ENCODE results near the gene PIK3C2G.

The PIK3C2G gene

GRCh38 chr12:18277196-18277595, 15.9 kb downstream of the PIK3C2G start:
- no peak for DNase-seq (ENCODE audit: low read depth in 2 of 3, low spot score in 1 of 3)

- no peak for DNase-seq (ENCODE audit: low read depth in 2 of 3, low spot score in 1 of 3)
These were observed 19.4 kb downstream of the PIK3C2G start for GRCh38 chr12:18280728-18281127.

- no peak for DNase-seq (ENCODE audit: low read depth in 2 of 3, low spot score in 1 of 3)
These were observed 20.6 kb downstream of the PIK3C2G start for GRCh38 chr12:18281941-18282340.

GRCh38 chr12:18283831-18284230, 22.5 kb downstream of the PIK3C2G start:
- no peak for DNase-seq (ENCODE audit: low read depth in 2 of 3, low spot score in 1 of 3)

GRCh38 chr12:18284386-18284785, 23.1 kb downstream of the PIK3C2G start:
- no peak for DNase-seq (ENCODE audit: low read depth in 2 of 3, low spot score in 1 of 3)

GRCh38 chr12:18285161-18285560, 23.8 kb downstream of the PIK3C2G start:
- DNase-seq (ENCODE audit: low read depth in 2 of 3, low spot score in 1 of 3), result no peak

- DNase-seq (ENCODE audit: low read depth in 2 of 3, low spot score in 1 of 3), result no peak
These were observed 29.1 kb downstream of the PIK3C2G start for GRCh38 chr12:18290386-18290785.

- no peak for DNase-seq (ENCODE audit: low read depth in 2 of 3, low spot score in 1 of 3)
These were observed 33.6 kb downstream of the PIK3C2G start for GRCh38 chr12:18294889-18295288.

GRCh38 chr12:18296201-18296908, 35.0 kb downstream of the PIK3C2G start:
- DNase-seq (ENCODE audit: low read depth in 2 of 3, low spot score in 1 of 3), result no peak

- DNase-seq (ENCODE audit: low read depth in 2 of 3, low spot score in 1 of 3), result no peak
These were observed 35.6 kb downstream of the PIK3C2G start for GRCh38 chr12:18296909-18297280.

GRCh38 chr12:18297902-18298301, 36.6 kb downstream of the PIK3C2G start:
- no peak for DNase-seq (ENCODE audit: low read depth in 2 of 3, low spot score in 1 of 3)

GRCh38 chr12:18302809-18303430, 41.6 kb downstream of the PIK3C2G start:
- DNase-seq (ENCODE audit: low read depth in 2 of 3, low spot score in 1 of 3), result no peak

- no peak for DNase-seq (ENCODE audit: low read depth in 2 of 3, low spot score in 1 of 3)
These were observed 43.3 kb downstream of the PIK3C2G start for GRCh38 chr12:18304609-18305008.

GRCh38 chr12:18306311-18306710, 45.0 kb downstream of the PIK3C2G start:
- no peak for DNase-seq (ENCODE audit: low read depth in 2 of 3, low spot score in 1 of 3)

- no peak for DNase-seq (ENCODE audit: low read depth in 2 of 3, low spot score in 1 of 3)
These were observed 52.0 kb downstream of the PIK3C2G start for GRCh38 chr12:18313306-18313705.

- DNase-seq (ENCODE audit: low read depth in 2 of 3, low spot score in 1 of 3), result no peak
These were observed 58.8 kb downstream of the PIK3C2G start for GRCh38 chr12:18320036-18320617.

GRCh38 chr12:18320976-18321375, 59.7 kb downstream of the PIK3C2G start:
- DNase-seq (ENCODE audit: low read depth in 2 of 3, low spot score in 1 of 3), result no peak

- no peak for DNase-seq (ENCODE audit: low read depth in 2 of 3, low spot score in 1 of 3)
These were observed 61.8 kb downstream of the PIK3C2G start for GRCh38 chr12:18323159-18323558.

GRCh38 chr12:18327036-18327435, 65.7 kb downstream of the PIK3C2G start:
- no peak for DNase-seq (ENCODE audit: low read depth in 2 of 3, low spot score in 1 of 3)

GRCh38 chr12:18332173-18332572, 70.9 kb downstream of the PIK3C2G start:
- no peak for DNase-seq (ENCODE audit: low read depth in 2 of 3, low spot score in 1 of 3)

- DNase-seq (ENCODE audit: low read depth in 2 of 3, low spot score in 1 of 3), result no peak
These were observed 78.3 kb downstream of the PIK3C2G start for GRCh38 chr12:18339633-18340032.

GRCh38 chr12:18340186-18340585, 78.9 kb downstream of the PIK3C2G start:
- DNase-seq (ENCODE audit: low read depth in 2 of 3, low spot score in 1 of 3), result no peak

GRCh38 chr12:18340786-18341185, 79.5 kb downstream of the PIK3C2G start:
- no peak for DNase-seq (ENCODE audit: low read depth in 2 of 3, low spot score in 1 of 3)
